OCI-LY7 (cell line): ENCODE measurements around the gene ITLN1. TPM values are rescaled to one million over a fixed set of nuclear protein-coding genes. Genes with fewer than 3 reads are reported as not detected.

Experiments
- BruUV-seq: library from RNA; stranded (reverse); fragments of 400-500 nt; replicated peaks from 2 replicates; lab custom pipeline; 2021; lab: Mats Ljungman, UMichigan
- CTCF ChIA-PET: fragments of 300-600 bp; sonication (Branson Sonifier 250); formaldehyde crosslinking; loops from one replicate; lab custom pipeline; 2022; ENCODE audit warnings: antibody characterized with exemption; ENCODE audit not compliant: unreplicated experiment; lab: Charles Lee
- POLR2A ChIA-PET: fragments of 300-600 bp; sonication (Branson Sonifier 250); formaldehyde crosslinking; loops from one replicate; lab custom pipeline; 2022; ENCODE audit warnings: antibody characterized with exemption; lab: Charles Lee
- DNase-seq: peaks from one replicate; pipeline ENCODE4 v3.0.0-alpha.2; 2015; ENCODE audit warnings: low spot score
- H2AFZ ChIP-seq: fragments of 200-600 bp; sonication (generic), shearing (Covaris generic); 2 replicates; pipeline ENCODE4 v1.6.1; 2014; ENCODE audit warnings: mild to moderate bottlenecking, antibody characterized with exemption, low read length, moderate library complexity
- H3K27ac ChIP-seq: fragments of 200-600 bp; sonication (generic); 2 replicates; pipeline ENCODE4 v1.5.1; 2014; ENCODE audit warnings: mixed run types, low read depth, mild to moderate bottlenecking, moderate library complexity, low read length, inconsistent platforms; ENCODE audit not compliant: poor library complexity, severe bottlenecking
- H3K36me3 ChIP-seq: fragments of 200-600 bp; sonication (generic); 2 replicates; pipeline ENCODE4 v1.6.1; 2014; ENCODE audit warnings: mild to moderate bottlenecking, antibody characterized with exemption, low read length, moderate library complexity, mixed read lengths; ENCODE audit not compliant: insufficient read depth
- H3K4me1 ChIP-seq: fragments of 200-600 bp; sonication (generic); 2 replicates; pipeline ENCODE4 v1.5.1; 2014; ENCODE audit warnings: mild to moderate bottlenecking, low read length; ENCODE audit not compliant: insufficient read depth, poor library complexity, severe bottlenecking
- H3K4me2 ChIP-seq: fragments of 200-600 bp; sonication (generic); 2 replicates; pipeline ENCODE4 v1.6.1; 2014; ENCODE audit warnings: mild to moderate bottlenecking, low read length
- H3K4me3 ChIP-seq: fragments of 200-600 bp; sonication (generic); 2 replicates; pipeline ENCODE4 v1.5.1; 2014; ENCODE audit warnings: mild to moderate bottlenecking, low read depth, low read length; ENCODE audit not compliant: poor library complexity, severe bottlenecking
- H3K79me2 ChIP-seq: fragments of 200-600 bp; sonication (generic); 2 replicates; pipeline ENCODE4 v1.6.1; 2016; ENCODE audit warnings: low read depth, mild to moderate bottlenecking, low read length, moderate library complexity, mixed read lengths; ENCODE audit not compliant: insufficient read depth
- H3K9me2 ChIP-seq: fragments of 200-600 bp; sonication (generic); 2 replicates; pipeline ENCODE4 v1.6.1; 2016; ENCODE audit warnings: mild to moderate bottlenecking, low read length, mixed read lengths; ENCODE audit not compliant: insufficient read depth
- H3K9me3 ChIP-seq: fragments of 200-600 bp; sonication (generic); 2 replicates; pipeline ENCODE4 v1.6.1; 2014; ENCODE audit warnings: mild to moderate bottlenecking, mixed run types, low read length, mixed read lengths
- H4K20me1 ChIP-seq: fragments of 200-600 bp; sonication (generic); 2 replicates; pipeline ENCODE4 v1.6.1; 2014; ENCODE audit warnings: mild to moderate bottlenecking, antibody characterized with exemption, low read length, moderate library complexity, mixed read lengths; ENCODE audit not compliant: insufficient read depth
- CTCF ChIP-seq: fragments of 200-600 bp; sonication (generic); conservative IDR thresholded peaks from 2 replicates; pipeline ENCODE4 v1.5.1; 2014; ENCODE audit warnings: mild to moderate bottlenecking, antibody characterized with exemption, low read length, moderate library complexity, mixed read lengths
- EZH2phosphoT487 ChIP-seq: fragments of 200-600 bp; sonication (generic); IDR thresholded peaks from 2 replicates; pipeline ENCODE4 v1.6.1; 2018; ENCODE audit warnings: low read depth, borderline replicate concordance, mild to moderate bottlenecking, mixed run types, antibody characterized with exemption, low read length, moderate library complexity, mixed read lengths
- intact Hi-C: fragments of 100-400 bp; cut with micrococcal nuclease; formaldehyde crosslinking; loops from one replicate; pipeline ENCODE4 v1.10.0; 2022; ENCODE audit not compliant: unreplicated experiment
- total RNA-seq, 2 experiments: library from RNA; depleted of rRNA in 1 of 2; stranded (reverse); fragments of >200 nt in 1 of 2; shearing (Covaris generic) in 1 of 2; gene quantifications; 2 replicates each; pipeline ENCODE4 v1.2.3, GENCODE V29; 2014 to 2022

ITLN1 gene
- total RNA-seq, 2 experiments from 2014 or later = not detected

GRCh38 chr1:160846281-160846680 lies 38.7 kb downstream of the ITLN1 start:
- POLR2A ChIA-PET = interaction anchor here (0.6 kb wide), 2 partner anchors 132 to 141 kb away, joined by 3 read pairs; no protein-coding TSS in a partner anchor
- H3K79me2 ChIP-seq = no peaks in the 10 kb centered on the region

DNA sequence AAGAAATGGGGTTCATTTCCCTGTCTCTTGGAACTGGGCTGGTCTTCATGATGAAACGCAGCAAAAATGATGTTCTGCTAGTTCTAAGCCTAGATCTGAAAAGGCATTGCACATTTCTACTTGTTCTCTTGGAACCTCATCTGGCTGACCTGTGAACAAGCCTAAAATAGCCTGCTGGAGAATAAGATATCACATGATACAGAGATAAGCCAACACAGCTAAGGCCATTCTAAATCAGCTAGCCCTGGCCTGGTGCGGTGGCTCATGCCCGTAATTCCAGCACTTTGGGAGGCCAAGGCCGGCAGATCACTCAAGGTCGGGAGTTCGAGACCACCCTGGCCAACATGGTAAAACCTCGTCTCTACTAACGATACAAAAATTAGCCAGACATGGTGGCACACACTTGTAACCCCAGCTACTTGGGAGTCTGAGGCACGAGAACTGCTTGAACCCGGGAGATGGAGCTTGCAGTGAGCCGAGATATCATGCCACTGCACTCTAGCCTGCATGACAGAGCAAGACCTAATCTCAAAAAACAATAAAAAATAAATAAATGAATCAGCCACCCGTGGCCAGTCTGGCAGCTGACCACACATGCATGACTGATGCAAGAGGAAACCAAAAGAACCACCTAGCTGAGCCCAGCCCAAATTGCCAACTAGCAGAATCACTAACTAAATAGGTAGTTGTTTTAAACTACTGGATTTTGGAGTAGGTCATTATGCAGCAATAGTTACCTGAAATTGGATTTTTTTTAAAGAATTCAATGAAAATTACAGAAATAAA lies 40.3 kb downstream of the ITLN1 start:
- Histone ChIP-seq H3K27ac (no peak overlapping the region), H3K4me1 (peaks cover 18% of the 10 kb centered on the region), H3K79me2 (no peaks in the 10 kb centered on the region), H4K20me1 (no peaks in the 10 kb centered on the region), H3K4me3 (no peak overlapping the region), H3K4me2 (no peak overlapping the region), H3K9me2 (no peaks in the 10 kb centered on the region), H3K9me3 (no peaks in the 10 kb centered on the region), H2AFZ (no peak overlapping the region), H3K36me3 (no peaks in the 10 kb centered on the region)
- DNase-seq = no peak
- ChIA-PET CTCF (interaction anchor here (0.7 kb wide), 1 partner anchor 119 kb away, joined by 3 read pairs; no protein-coding TSS in a partner anchor), POLR2A (interaction anchor here (0.6 to 0.7 kb wide), 2 partner anchors 14 to 126 kb away, joined by 3 to 4 read pairs; no protein-coding TSS in a partner anchor)
- intact Hi-C loops = no loop called here
- TF ChIP-seq CTCF = no peak
- no peak for TF ChIP-seq EZH2phosphoT487
- no TSS peak for BruUV-seq

More at GRCh38 chr1:160846281-160846680, 38.7 kb downstream of the ITLN1 start:
- Histone ChIP-seq H3K36me3 (no peaks in the 10 kb centered on the region), H3K27ac (no peak overlapping the region), H3K9me2 (no peaks in the 10 kb centered on the region), H3K4me2 (no peak overlapping the region), H2AFZ (no peak overlapping the region), H3K9me3 (no peaks in the 10 kb centered on the region), H3K4me1 (peaks cover 18% of the 10 kb centered on the region), H4K20me1 (no peaks in the 10 kb centered on the region), H3K4me3 (no peak overlapping the region)
- DNase-seq = no peak
- intact Hi-C loops = no loop called here
- CTCF ChIA-PET = no interaction called here
- BruUV-seq = no TSS peak
- TF ChIP-seq CTCF = no peak
- TF ChIP-seq EZH2phosphoT487 = no peak

GRCh38 chr1:160841079-160841478 lies 43.9 kb downstream of the ITLN1 start:
- ChIA-PET CTCF (interaction anchor here (0.9 kb wide), 1 partner anchor 25 kb away, joined by 3 read pairs; no protein-coding TSS in a partner anchor), POLR2A (interaction anchor here (0.6 kb wide), 1 partner anchor 48 kb away, joined by 6 read pairs; no protein-coding TSS in a partner anchor)
- no peaks in the 10 kb centered on the region for H4K20me1 ChIP-seq
- no peak overlapping the region for H3K27ac ChIP-seq
- H3K4me1 ChIP-seq = peaks cover 43% of the 10 kb centered on the region
- no TSS peak for BruUV-seq
- no peaks in the 10 kb centered on the region for H3K79me2 ChIP-seq
- no peak overlapping the region for H3K4me2 ChIP-seq
- H3K9me3 ChIP-seq = no peaks in the 10 kb centered on the region
- TF ChIP-seq CTCF = no peak
- no peak for TF ChIP-seq EZH2phosphoT487
- no peak for DNase-seq
- intact Hi-C loops = no loop called here
- H3K36me3 ChIP-seq = no peaks in the 10 kb centered on the region
- H3K9me2 ChIP-seq = no peaks in the 10 kb centered on the region
- H2AFZ ChIP-seq = no peak overlapping the region
- H3K4me3 ChIP-seq = no peak overlapping the region
